Stimulated activated CD4-positive, alpha-beta T cell treated with anti-CD3 and anti-CD28 coated beads, Interleukin-15, amount 100 ng/mL, for 24 hours (primary cell): ENCODE data around the gene CD44.

ENCODE experiments used
- DNase-seq: peaks from one replicate; pipeline ENCODE4 v3.0.0-alpha.2; 2020

The CD44 gene

GRCh38 chr11:35241083-35241482 is 102.1 kb downstream of the CD44 start:
- DNase-seq: no peak

- no peak for DNase-seq
Measured at GRCh38 chr11:35241531-35241930, 102.6 kb downstream of the CD44 start.

GRCh38 chr11:35242412-35243242 is 103.7 kb downstream of the CD44 start:
- no peak for DNase-seq

- DNase-seq: no peak
Measured at GRCh38 chr11:35243774-35244173, 104.8 kb downstream of the CD44 start.

GRCh38 chr11:35245056-35245455 is 106.1 kb downstream of the CD44 start:
- DNase-seq: no peak

GRCh38 chr11:35245786-35246185 is 106.8 kb downstream of the CD44 start:
- DNase-seq: no peak

- DNase-seq: no peak
Measured at GRCh38 chr11:35246745-35247144, 107.8 kb downstream of the CD44 start.

GRCh38 chr11:35247428-35247827 is 108.5 kb downstream of the CD44 start:
- peak; percentile 24 for DNase-seq

GRCh38 chr11:35247863-35248262 is 108.9 kb downstream of the CD44 start:
- DNase-seq: no peak

GRCh38 chr11:35248558-35249323 is 109.8 kb downstream of the CD44 start:
- DNase-seq: no peak

GRCh38 chr11:35250192-35250591 is 111.2 kb downstream of the CD44 start:
- DNase-seq: no peak

GRCh38 chr11:35250621-35251020 is 111.7 kb downstream of the CD44 start:
- no peak for DNase-seq

- no peak for DNase-seq
Measured at GRCh38 chr11:35253237-35253636, 114.3 kb downstream of the CD44 start.

- DNase-seq: no peak
Measured at GRCh38 chr11:35255514-35255913, 116.5 kb downstream of the CD44 start.

GRCh38 chr11:35256296-35256695 is 117.3 kb downstream of the CD44 start:
- DNase-seq: no peak

GRCh38 chr11:35257281-35257680 is 118.3 kb downstream of the CD44 start:
- no peak for DNase-seq

GRCh38 chr11:35259529-35259928 is 120.6 kb downstream of the CD44 start:
- DNase-seq: no peak

- no peak for DNase-seq
Measured at GRCh38 chr11:35260342-35260985, 121.5 kb downstream of the CD44 start.

- no peak for DNase-seq
Measured at GRCh38 chr11:35261197-35261596, 122.2 kb downstream of the CD44 start.

- DNase-seq: no peak
Measured at GRCh38 chr11:35262056-35262455, 123.1 kb downstream of the CD44 start.

- no peak for DNase-seq
Measured at GRCh38 chr11:35262735-35263134, 123.8 kb downstream of the CD44 start.

GRCh38 chr11:35265755-35266454 is 126.9 kb downstream of the CD44 start:
- DNase-seq: no peak

- DNase-seq: no peak
Measured at GRCh38 chr11:35267504-35267903, 128.5 kb downstream of the CD44 start.
